Neuronal stem cell (in vitro differentiated cells): Measurements from ENCODE around the gene LECT2. TPM values are rescaled to one million over a fixed set of nuclear protein-coding genes. Genes with fewer than 3 reads are reported as not detected.

ENCODE experiments used
- DNase-seq: peaks from one replicate; pipeline ENCODE4 v3.0.0-alpha.2; 2013; ENCODE audit warnings: low spot score
- H2AFZ ChIP-seq: one replicate; pipeline ENCODE4 v1.6.1; 2013; ENCODE audit warnings: mild to moderate bottlenecking, low read length, inconsistent platforms
- H2AK5ac ChIP-seq: 2 replicates; pipeline ENCODE4 v1.6.1; 2013; ENCODE audit warnings: low read depth, mild to moderate bottlenecking, inconsistent platforms, low read length, moderate library complexity, mixed read lengths
- H2BK120ac ChIP-seq: 2 replicates; pipeline ENCODE4 v1.6.1; 2013; ENCODE audit warnings: low read depth, mild to moderate bottlenecking, inconsistent platforms, low read length, moderate library complexity, mixed read lengths
- H2BK12ac ChIP-seq: one replicate; pipeline ENCODE4 v1.6.1; 2013; ENCODE audit warnings: low read length, inconsistent platforms
- H2BK15ac ChIP-seq: 2 replicates; pipeline ENCODE4 v1.6.1; 2013; ENCODE audit warnings: mild to moderate bottlenecking, low read length, inconsistent platforms, mixed read lengths
- H2BK5ac ChIP-seq: one replicate; pipeline ENCODE4 v1.6.1; 2013; ENCODE audit warnings: inconsistent platforms, mild to moderate bottlenecking, low read length, moderate library complexity
- H3K14ac ChIP-seq: one replicate; pipeline ENCODE4 v1.6.1; 2013; ENCODE audit warnings: low read length, inconsistent platforms
- H3K18ac ChIP-seq: 2 replicates; pipeline ENCODE4 v1.6.1; 2013; ENCODE audit warnings: low read length, inconsistent platforms
- H3K23ac ChIP-seq: 2 replicates; pipeline ENCODE4 v1.6.1; 2013; ENCODE audit warnings: low read depth, mild to moderate bottlenecking, mixed read lengths, low read length, inconsistent platforms; ENCODE audit not compliant: poor library complexity
- H3K27ac ChIP-seq: replicated peaks from 3 replicates; pipeline ENCODE4 v1.5.1; 2013; ENCODE audit warnings: low read length, inconsistent platforms
- H3K27me3 ChIP-seq, 3 experiments: 2 replicates each; pipeline ENCODE4 v1.6.1; 2013; ENCODE audit warnings: low read length in 3 of 3, mild to moderate bottlenecking in 2 of 3, inconsistent platforms in 1 of 3, low read depth in 1 of 3, mixed read lengths in 1 of 3, moderate library complexity in 1 of 3; ENCODE audit not compliant: control insufficient read depth in 3 of 3, insufficient read depth in 3 of 3
- H3K36me3 ChIP-seq, 2 donors: replicated peaks in 1 of 2; 2 replicates each; pipeline ENCODE4 v1.6.1; 2013; ENCODE audit warnings: low read length in 2 of 2; ENCODE audit not compliant: control insufficient read depth in 2 of 2, insufficient read depth in 2 of 2
- H3K4ac ChIP-seq: 2 replicates; pipeline ENCODE4 v1.6.1; 2013; ENCODE audit warnings: inconsistent platforms, mild to moderate bottlenecking, low read length, moderate library complexity
- H3K4me1 ChIP-seq, 2 donors: 1 replicate in 1 of 2; 2 replicates in 1 of 2; pipeline ENCODE4 v1.6.1; 2013; ENCODE audit warnings: low read length in 2 of 2, low read depth in 1 of 2; ENCODE audit not compliant: control insufficient read depth in 2 of 2, insufficient read depth in 1 of 2
- H3K4me2 ChIP-seq: one replicate; pipeline ENCODE4 v1.6.1; 2013; ENCODE audit warnings: mild to moderate bottlenecking, low read length, inconsistent platforms; ENCODE audit not compliant: insufficient read depth, poor library complexity, severe bottlenecking
- H3K4me3 ChIP-seq, 2 donors: 2 replicates each; pipeline ENCODE4 v1.5.1; 2013; ENCODE audit warnings: low read length in 2 of 2, mild to moderate bottlenecking in 2 of 2, inconsistent platforms in 1 of 2, moderate library complexity in 1 of 2
- H3K79me1 ChIP-seq: one replicate; pipeline ENCODE4 v1.6.1; 2013; ENCODE audit warnings: low read depth, mild to moderate bottlenecking, inconsistent platforms, low read length, moderate library complexity
- H3K9ac ChIP-seq: one replicate; pipeline ENCODE4 v1.6.1; 2013; ENCODE audit warnings: mild to moderate bottlenecking, low read depth, low read length, inconsistent platforms; ENCODE audit not compliant: poor library complexity
- H3K9me3 ChIP-seq, 2 donors: replicated peaks in 1 of 2; 2 replicates each; pipeline versions ENCODE3 to v1.6.1; 2013; ENCODE audit warnings: low read length in 2 of 2, mild to moderate bottlenecking in 2 of 2, inconsistent platforms in 1 of 2, low read depth in 1 of 2, mixed read lengths in 1 of 2, moderate library complexity in 1 of 2; ENCODE audit not compliant: control insufficient read depth in 2 of 2, insufficient read depth in 1 of 2
- H4K8ac ChIP-seq: one replicate; pipeline ENCODE4 v1.6.1; 2013; ENCODE audit warnings: low read depth, mild to moderate bottlenecking, inconsistent platforms, low read length, moderate library complexity
- H4K91ac ChIP-seq: one replicate; pipeline ENCODE4 v1.6.1; 2013; ENCODE audit warnings: low read length, low read depth, mild to moderate bottlenecking, inconsistent platforms; ENCODE audit not compliant: poor library complexity
- WGBS, 2 donors: extraction: QIAGEN DNeasy Blood & Tissue Kit; methylation state at CpG; one replicate each; pipeline ENCODE4 v1.1.7; 2013; ENCODE audit warnings: missing lambda C conversion rate in 2 of 2, mixed read lengths in 1 of 2; ENCODE audit not compliant: insufficient read length in 2 of 2, insufficient replicate concordance in 1 of 2; ENCODE audit errors: extremely low coverage in 2 of 2; 5-methylcytosine and 5-hydroxymethylcytosine counted together
- polyA plus RNA-seq, 2 experiments: library from polyadenylated mRNA; stranded (reverse); fragments of 200-250 nt; gene quantifications; one replicate each; pipeline ENCODE4 v1.2.3, GENCODE V29; 2013

LECT2 gene
- polyA plus RNA-seq (2013, experiment 1 of 2): not detected
- polyA plus RNA-seq (2013, experiment 2 of 2): not detected

DNA sequence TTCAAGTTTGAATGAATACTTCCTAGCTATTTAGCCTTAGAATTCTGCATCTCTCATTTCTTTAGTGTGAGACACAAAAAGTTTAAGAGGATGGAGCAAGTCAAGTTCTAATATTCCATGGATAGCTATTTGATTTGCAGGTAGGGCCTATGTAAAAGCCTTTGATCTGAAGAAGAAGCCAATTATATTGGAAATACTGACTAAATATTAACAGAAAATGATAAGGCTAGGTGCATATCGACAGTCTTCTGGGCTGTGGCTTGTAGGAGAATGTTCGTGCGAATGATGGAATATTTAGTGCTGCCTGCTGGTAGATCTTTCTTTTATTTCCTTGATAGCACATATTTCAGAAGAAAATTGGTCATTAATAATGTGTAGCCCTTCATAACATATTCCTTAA lies at the start of gene LECT2:
TSS of gene LECT2 (minus strand) at position 85 of the 400 bp plus-strand sequence. CDS start 150 bp downstream, outside the sequence.
- Histone ChIP-seq H3K4ac (no peak within 1 kb of the TSS), H3K4me2 (no peak within 1 kb of the TSS), H2AFZ (no peak within 1 kb of the TSS), H2BK12ac (no peak within 1 kb of the TSS), H4K8ac (no peak within 1 kb of the TSS), H2AK5ac (no peak within 1 kb of the TSS), H3K23ac (no peak within 1 kb of the TSS), H3K9ac (no peak within 1 kb of the TSS), H3K4me3 (no peak within 1 kb of the TSS), H2BK120ac (no peak within 1 kb of the TSS), H2BK5ac (no peak within 1 kb of the TSS), H2BK15ac (no peak within 1 kb of the TSS), H3K9me3 (peaks cover 0 to 1% of the 10 kb centered on the region in 2 donors), H3K79me1 (no peaks in the 10 kb centered on the region), H3K27ac (no peak within 1 kb of the TSS), H3K27me3 (no peaks in the 10 kb centered on the region), H3K14ac (no peak within 1 kb of the TSS), H3K18ac (no peak within 1 kb of the TSS), H3K36me3 (no peaks in the 10 kb centered on the region), H4K91ac (no peak within 1 kb of the TSS), H3K4me1 (no peaks in the 10 kb centered on the region)
- no peak for DNase-seq
- WGBS, 2 donors: no CpG with 5 or more reads among the region's 3 CpGs

DNA sequence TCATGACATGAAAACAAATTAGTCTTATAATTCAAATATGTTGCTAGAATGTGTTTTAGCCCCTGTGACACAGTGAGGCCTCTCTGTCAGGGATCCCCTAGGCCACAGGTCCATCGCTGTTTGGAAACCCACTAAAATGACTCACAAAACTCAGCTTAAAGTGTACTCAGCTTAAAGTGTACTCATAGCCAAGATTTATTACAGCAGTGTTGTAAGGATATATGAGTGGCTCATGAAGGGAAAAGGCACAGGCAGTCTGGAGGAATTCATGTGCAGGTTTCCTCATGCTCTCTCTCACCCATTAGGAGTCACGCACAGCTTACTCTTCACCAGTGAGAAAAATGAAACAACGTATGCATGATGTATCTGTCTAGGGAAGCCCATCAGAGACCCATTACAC lies 49.7 kb upstream of the LECT2 start:
- no peaks in the 10 kb centered on the region for H3K9me3 ChIP-seq
- no peak overlapping the region for H3K18ac ChIP-seq
- no peak overlapping the region for H3K27ac ChIP-seq
- H3K79me1 ChIP-seq: no peaks in the 10 kb centered on the region
- no peak overlapping the region for H3K4me2 ChIP-seq
- no peak overlapping the region for H2BK12ac ChIP-seq
- no peak overlapping the region for H2BK5ac ChIP-seq
- no peak overlapping the region for H2BK15ac ChIP-seq
- H3K4ac ChIP-seq: no peak overlapping the region
- no peak overlapping the region for H3K9ac ChIP-seq
- H2BK120ac ChIP-seq: no peak overlapping the region
- H4K8ac ChIP-seq: no peak overlapping the region
- no peak overlapping the region for H4K91ac ChIP-seq
- H3K14ac ChIP-seq: no peak overlapping the region
- H2AK5ac ChIP-seq: no peak overlapping the region
- peaks cover 0 to 2% (median 0%) of the 10 kb centered on the region in 3 experiments for H3K27me3 ChIP-seq
- H3K4me1 ChIP-seq: peaks cover 0 to 2% of the 10 kb centered on the region in 2 donors
- H3K36me3 ChIP-seq: no peaks in the 10 kb centered on the region
- WGBS, 2 donors: no CpG with 5 or more reads among the region's 3 CpGs
- no peak for DNase-seq
- no peak overlapping the region for H3K23ac ChIP-seq
- no peak overlapping the region for H2AFZ ChIP-seq
- no peak overlapping the region for H3K4me3 ChIP-seq

DNA sequence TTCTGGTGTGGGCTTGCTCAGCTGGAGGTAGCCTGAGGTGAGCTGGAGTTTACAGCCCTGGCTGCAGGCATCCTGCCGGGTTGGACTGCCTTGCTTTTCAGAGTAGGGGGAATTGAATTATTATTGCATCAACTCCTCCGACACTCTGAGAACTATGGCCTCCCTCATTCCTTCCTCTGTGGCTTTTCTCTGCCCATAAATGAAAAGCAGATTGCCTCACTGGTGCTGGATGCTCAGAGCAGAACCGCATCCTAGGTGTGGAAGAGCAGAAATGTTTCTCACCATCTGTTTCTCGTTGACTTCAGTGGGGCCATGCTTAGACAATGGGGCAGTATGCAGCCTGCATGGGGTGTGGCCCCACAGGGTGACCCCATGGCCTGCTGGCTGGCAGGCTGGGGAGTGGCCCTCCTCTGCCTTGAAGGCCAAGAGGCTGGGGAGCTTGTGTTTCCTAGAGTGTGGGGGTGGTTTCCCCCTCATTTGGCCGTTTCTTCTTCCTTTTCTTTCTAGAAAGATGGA lies 46.7 kb upstream of the LECT2 start:
- no CpG with 5 or more reads among the region's 5 CpGs for WGBS, 2 donors
- H3K27ac ChIP-seq: no peak overlapping the region
- no peak for DNase-seq
- H3K14ac ChIP-seq: no peak overlapping the region
- H2BK5ac ChIP-seq: no peak overlapping the region
- no peak overlapping the region for H2BK15ac ChIP-seq
- H3K4me2 ChIP-seq: no peak overlapping the region
- no peak overlapping the region for H2AFZ ChIP-seq
- no peak overlapping the region for H2AK5ac ChIP-seq
- no peak overlapping the region for H3K4ac ChIP-seq
- no peak overlapping the region for H4K91ac ChIP-seq
- H3K27me3 ChIP-seq: peaks cover 0 to 7% (median 0%) of the 10 kb centered on the region in 3 experiments
- H3K36me3 ChIP-seq: no peaks in the 10 kb centered on the region
- H3K4me3 ChIP-seq: no peak overlapping the region
- H2BK120ac ChIP-seq: no peak overlapping the region
- H4K8ac ChIP-seq: no peak overlapping the region
- no peak overlapping the region for H2BK12ac ChIP-seq
- peak overlapping the region; percentile 64 for H3K9ac ChIP-seq
- H3K18ac ChIP-seq: no peak overlapping the region
- H3K79me1 ChIP-seq: no peaks in the 10 kb centered on the region
- H3K4me1 ChIP-seq: peaks cover 0 to 3% of the 10 kb centered on the region in 2 donors
- H3K23ac ChIP-seq: no peak overlapping the region
- H3K9me3 ChIP-seq: no peaks in the 10 kb centered on the region

DNA sequence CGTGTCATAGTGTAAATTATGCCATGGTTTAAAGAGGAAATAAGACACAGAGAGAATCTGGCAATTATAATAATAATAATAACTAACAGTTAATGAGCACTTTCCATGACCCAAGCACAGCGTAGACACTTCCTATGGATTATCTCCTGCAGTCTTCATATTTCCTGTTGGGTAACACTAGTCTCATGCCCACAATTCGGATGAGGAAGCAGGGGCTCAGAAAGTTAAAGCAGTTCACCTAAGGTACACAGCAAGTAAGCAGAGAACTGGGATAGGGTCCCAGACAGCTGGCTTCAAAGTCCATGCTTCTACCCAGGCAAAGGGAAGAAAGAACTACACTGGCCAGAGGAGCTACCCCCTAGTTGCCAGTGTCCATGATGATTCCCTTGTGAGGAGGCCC lies 46.1 kb upstream of the LECT2 start:
- Histone ChIP-seq H3K18ac (no peak overlapping the region), H3K36me3 (no peaks in the 10 kb centered on the region), H2AFZ (no peak overlapping the region), H3K14ac (no peak overlapping the region), H3K9me3 (no peaks in the 10 kb centered on the region), H2BK15ac (no peak overlapping the region), H4K91ac (no peak overlapping the region), H3K27me3 (peaks cover 0 to 10% (median 0%) of the 10 kb centered on the region in 3 experiments), H3K4ac (no peak overlapping the region), H3K4me3 (no peak overlapping the region), H3K27ac (no peak overlapping the region), H3K4me2 (no peak overlapping the region), H3K9ac (no peak overlapping the region), H4K8ac (no peak overlapping the region), H2BK120ac (no peak overlapping the region), H3K79me1 (no peaks in the 10 kb centered on the region), H3K23ac (no peak overlapping the region), H3K4me1 (peaks cover 0 to 3% of the 10 kb centered on the region in 2 donors), H2BK12ac (no peak overlapping the region), H2BK5ac (no peak overlapping the region), H2AK5ac (no peak overlapping the region)
- DNase-seq: no peak
- WGBS, 2 donors: no CpG with 5 or more reads among the region's 3 CpGs
